NCI-H446 treated with DMSO at 0.1 percent for 48 hours (cell line): ENCODE results near the gene RFXANK.
"Not testable (repeated sequence)": the region's sequence is repeated elsewhere in the genome, so short reads cannot be mapped to it uniquely, and the experiment has no call there.

ENCODE experiments used
- DNase-seq: peaks from one replicate; lab custom pipeline; 2025; lab: John Stamatoyannopoulos, UW

RFXANK gene, protein sequence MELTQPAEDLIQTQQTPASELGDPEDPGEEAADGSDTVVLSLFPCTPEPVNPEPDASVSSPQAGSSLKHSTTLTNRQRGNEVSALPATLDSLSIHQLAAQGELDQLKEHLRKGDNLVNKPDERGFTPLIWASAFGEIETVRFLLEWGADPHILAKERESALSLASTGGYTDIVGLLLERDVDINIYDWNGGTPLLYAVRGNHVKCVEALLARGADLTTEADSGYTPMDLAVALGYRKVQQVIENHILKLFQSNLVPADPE

DNA sequence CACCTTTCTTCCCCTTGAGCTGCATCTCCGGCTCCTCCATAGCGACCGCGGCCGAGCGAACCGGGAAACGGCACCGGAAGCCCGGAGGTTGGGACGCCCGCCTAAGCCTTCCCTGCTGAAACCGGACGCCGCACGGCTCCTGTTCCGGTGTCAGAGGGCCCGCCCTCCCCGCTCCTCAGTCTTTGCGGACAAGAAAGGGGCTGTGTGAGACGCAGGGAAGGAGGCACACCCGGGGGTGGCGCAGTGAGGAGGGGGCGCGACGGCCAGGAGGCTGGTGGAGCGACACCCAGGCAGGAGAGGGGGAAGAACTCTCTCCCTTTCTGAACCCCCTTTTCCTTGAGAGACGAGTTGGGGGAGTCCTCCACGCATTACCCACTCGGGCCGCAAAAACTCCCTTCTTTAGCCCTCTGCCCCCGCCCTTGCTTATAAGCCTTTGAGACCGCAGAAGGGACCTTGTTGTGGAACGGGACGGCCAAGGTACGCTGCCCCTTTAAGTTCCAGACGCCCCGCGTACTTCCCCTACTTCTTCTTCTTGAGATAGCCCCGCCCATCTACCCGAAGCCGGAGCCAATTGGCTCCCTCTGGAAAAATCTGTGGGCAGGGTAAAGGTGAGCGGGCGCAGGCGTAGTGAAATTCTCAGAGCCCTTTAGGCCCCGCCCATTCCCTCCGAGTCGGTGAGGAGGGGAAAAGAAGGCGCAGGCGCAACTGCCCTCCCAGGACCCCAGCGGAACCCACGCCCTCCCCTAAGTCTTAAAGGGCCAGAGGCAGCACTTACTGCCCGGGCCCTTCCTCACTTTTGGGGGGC, at the start of gene RFXANK, which contains the start of gene BORCS8:
TSS of gene RFXANK (plus strand) at position 181 of the 805 bp plus-strand sequence. CDS start 1,689 bp downstream, outside the sequence.
TSS of gene BORCS8 (minus strand) at position 75 of the 805 bp plus-strand sequence. CDS start at position 40, 35 bp downstream.
- DNase-seq: peak; percentile 99

DNA sequence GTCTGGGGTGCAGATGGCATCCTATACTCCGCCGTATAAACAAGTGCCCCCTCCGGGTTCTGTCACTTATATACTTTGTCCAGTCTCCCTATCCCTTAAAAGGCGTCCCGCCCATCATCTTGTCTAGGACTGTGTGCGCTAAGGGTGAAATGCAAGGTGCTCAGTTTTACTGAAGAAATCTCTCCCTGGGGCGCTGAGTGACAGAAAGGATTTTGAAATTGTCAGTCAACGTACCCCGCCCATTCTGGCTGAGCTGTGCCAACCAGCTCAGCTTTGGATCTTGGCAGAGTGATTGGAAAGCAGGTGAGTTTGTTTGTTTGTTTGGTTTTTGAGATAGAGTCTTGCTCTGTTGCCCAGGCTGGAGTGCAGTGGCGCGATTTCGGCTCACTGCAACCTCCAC, 49.7 kb upstream of the RFXANK start:
- no peak for DNase-seq

DNA sequence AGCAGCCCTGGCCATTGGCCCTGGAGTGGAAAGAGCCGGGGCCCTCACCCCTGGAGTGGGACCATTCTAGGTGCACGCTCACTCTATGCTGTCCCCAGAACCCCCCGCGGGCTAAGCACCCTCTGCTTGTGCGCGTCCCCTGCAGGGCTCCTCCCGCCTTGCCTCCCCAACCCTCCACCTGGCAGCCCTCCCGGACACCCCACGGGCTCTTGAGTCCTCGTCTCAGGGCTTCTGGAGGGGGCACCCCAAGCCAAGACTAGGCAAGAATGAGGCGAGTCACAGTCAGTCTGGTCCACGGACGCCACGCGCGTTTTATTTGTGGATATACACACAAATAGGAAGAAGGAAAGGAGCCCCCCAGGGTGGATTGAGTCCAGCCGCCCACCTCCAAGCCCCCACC, 46.8 kb upstream of the RFXANK start:
- no peak for DNase-seq

- DNase-seq: peak; percentile 18
Measured at GRCh38 chr19:19145684-19146608, 46.1 kb upstream of the RFXANK start.

DNA sequence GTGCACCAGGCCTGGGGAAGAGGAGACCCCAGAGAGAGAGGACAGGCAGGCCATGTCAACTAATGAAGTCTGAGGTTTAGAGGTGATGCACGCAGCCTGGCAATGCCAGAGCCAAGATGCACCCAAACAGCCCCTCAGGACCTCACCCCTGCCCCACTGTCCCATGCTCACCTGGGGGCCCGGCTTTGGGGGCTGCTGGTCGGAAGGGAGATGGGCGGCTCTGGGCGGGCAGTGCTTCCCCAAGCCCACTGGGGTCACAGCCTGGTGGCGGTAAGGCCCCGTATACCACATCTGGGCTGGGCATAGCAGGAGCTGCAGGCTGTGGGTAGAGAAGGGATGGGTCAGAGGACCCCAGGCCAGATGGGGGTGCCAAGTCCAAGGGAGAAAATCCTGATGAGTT, 45.2 kb upstream of the RFXANK start:
- no peak for DNase-seq

DNA sequence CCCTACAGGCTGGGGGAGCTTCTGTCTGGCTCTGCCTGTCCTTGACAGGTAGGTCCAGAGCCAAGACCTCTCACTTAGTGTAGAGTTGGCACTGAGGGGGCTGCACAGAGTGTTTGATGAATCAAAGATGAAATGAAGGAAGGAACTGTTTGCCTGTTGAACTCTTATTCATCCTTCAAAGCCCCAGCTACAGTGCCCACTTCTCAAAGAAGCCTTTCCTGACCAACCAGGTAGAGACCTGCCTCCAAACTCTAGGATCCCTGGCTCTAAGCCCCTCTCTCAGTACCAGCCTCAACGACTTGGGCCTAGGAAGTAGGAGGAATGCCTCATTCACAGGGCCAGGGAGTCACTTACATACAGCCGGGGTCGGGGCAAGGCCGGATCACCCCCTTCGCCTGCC, 44.7 kb upstream of the RFXANK start:
- DNase-seq: no peak

GRCh38 chr19:19148504-19148903, 43.6 kb upstream of the RFXANK start:
- DNase-seq: not testable (repeated sequence)

DNA sequence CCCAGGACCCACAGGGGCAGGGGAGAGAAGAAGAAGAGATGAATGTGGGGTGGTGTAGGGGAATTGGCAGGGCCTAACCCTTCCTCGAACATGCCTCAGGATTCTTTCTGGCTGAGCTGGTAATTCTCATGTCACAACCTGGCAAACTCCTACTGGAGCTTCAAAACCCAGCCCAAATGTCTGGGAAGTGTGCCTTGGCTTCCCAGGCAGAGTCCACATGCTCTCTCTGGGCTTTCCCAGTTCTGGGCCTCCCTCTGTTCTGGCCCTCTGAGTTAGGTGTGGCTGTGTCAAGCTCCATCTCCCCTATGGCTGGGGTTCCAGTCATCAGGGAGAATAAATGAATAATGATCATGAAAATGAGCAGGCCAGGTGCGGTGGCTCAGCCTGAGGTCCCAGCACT, 42.6 kb upstream of the RFXANK start:
- no peak for DNase-seq

GRCh38 chr19:19151418-19151817, 40.6 kb upstream of the RFXANK start:
- DNase-seq: no peak

GRCh38 chr19:19152668-19153384, 39.2 kb upstream of the RFXANK start:
- DNase-seq: no peak

GRCh38 chr19:19154768-19155494, 37.1 kb upstream of the RFXANK start:
- no peak for DNase-seq

DNA sequence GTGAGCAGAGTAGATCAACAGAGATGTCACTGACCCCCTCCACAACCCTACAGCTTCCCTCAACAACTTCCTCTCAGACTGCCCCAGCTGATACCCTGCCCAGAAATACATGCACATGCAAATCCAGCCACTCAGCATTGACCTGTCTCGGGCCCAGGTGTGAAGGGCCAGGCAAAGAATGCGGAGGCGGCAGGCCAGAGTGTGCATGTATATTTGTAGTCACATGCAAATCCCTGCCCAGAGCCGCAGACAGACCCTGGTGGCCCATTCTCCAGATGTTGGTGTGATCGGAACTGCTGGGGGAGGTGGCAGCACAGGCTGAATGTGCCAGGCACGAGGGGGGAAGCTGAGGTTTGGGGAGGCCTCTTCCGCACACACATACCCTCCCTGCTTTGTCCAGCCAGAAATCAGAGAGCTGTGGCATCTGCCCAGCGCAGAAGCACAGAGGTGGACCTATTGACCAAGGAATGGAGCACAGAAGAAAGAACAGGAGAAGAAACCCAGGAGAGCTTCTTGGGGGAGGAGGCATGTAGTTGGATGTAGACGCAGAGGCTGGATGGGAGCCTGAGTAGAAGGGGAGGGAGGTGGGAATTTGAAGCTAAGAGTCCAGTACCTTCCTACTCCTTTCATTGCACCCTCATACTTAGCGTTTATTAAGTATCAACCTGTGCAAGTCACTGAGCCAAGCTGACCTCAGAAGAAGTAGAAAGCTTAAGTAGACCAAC, 36.4 kb upstream of the RFXANK start:
- DNase-seq: no peak

- no peak for DNase-seq
Measured at GRCh38 chr19:19157808-19158207, 34.2 kb upstream of the RFXANK start.

GRCh38 chr19:19159534-19159933, 32.5 kb upstream of the RFXANK start:
- DNase-seq: no peak

- DNase-seq: no peak
Measured at GRCh38 chr19:19160461-19161035, 31.5 kb upstream of the RFXANK start.

DNA sequence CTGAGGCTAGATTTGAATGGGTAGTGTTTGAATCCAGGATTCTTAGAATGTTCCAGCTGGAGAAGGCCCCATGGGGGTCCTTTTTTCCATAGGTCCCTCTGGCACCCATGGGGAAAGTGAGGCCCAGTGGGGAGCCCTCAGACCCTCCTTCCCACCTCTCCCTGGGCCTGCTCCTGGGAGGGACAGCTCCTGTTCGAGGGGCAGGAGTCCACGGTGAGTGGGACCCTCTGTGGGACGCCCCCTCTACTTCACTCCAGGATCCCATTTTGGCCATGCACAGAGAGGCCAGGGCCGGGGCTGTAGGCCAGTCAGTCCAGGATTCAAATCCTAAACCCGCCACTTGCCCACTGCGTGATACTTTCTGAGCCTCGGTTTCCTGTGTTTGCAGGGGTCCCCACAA, 29.6 kb upstream of the RFXANK start:
- DNase-seq: no peak

DNA sequence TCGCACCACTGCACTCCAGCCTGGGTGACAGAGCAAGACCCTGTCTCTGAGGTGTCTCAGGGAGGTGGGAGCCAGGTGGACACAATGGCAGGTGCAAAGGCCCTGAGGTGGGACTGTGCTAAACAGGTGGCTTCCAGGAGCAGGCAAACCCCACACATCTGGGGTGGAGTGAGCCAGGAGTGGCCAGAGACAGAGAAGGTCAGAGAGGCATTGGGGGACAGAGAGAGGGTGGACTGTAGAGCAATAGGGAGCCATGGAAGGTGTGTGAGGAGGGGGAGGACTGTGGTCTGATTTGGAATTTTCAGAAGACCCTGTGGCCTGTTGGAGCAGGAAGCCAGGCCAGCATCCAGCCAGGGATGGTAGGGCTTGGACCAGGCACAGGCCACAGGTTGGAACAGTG, 26.7 kb upstream of the RFXANK start:
- DNase-seq: no peak

- DNase-seq: no peak
Measured at GRCh38 chr19:19167612-19168011, 24.4 kb upstream of the RFXANK start.

DNA sequence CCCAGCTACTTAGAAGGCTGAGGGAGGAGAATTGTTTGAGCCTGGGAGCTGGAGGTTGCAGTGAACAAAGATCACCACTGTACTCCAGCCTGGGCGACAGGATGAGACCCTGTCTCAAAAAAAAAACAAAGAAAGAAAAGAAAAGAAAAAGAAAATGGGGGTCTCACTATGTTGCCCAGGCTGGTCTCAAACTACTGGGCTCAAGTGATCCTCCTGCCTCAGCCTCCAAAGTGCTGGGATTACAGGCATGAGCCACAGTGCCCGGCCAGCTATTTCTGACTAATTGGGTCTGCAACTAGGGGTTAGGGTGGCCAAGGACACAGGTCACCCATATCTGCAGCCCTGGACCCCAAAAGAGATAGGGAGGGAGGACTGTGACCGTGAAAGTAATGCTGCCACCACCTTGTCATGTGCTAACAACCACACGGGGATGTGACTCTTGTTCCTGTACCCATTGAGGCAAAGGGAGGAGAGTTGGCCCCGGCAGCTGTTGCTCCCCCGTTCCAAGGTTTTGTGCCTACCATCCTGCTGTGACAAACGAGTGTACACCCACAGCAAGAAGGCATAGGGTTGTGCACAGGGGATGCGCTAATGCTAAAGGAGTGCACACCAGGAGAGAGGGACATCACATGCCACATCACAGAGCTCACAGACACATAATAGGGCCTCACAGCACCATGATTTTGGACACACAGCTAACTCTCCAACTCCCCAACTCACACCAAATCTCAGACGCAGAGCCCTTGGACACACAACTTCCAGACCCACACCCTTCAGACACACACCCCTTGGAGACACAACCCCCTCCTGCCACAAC, 22.6 kb upstream of the RFXANK start:
- DNase-seq: no peak
